ENCODE data around the gene SHB. TPM values are rescaled to one million over a fixed set of nuclear protein-coding genes. Genes with fewer than 3 reads are reported as not detected.

The SHB gene
- total RNA-seq, 2 donors from 2014 or later: 28.1 to 38.1 TPM

GRCh38 chr9:37928552-37929430 lies 140.2 kb downstream of the SHB start:
- no peaks in the 10 kb centered on the region for H3K9me3 ChIP-seq (ENCODE audit: control insufficient read depth, low read length)
- H3K4me1 ChIP-seq (ENCODE audit: control insufficient read depth, insufficient read depth, low read length): peaks cover 12% of the 10 kb centered on the region
- no peak overlapping the region for H3K27ac ChIP-seq (ENCODE audit: low read depth, low read length)
- no peaks in the 10 kb centered on the region for H3K27me3 ChIP-seq (ENCODE audit: control insufficient read depth, insufficient read depth, low read length, poor library complexity, severe bottlenecking)
- no peak overlapping the region for H3K4me3 ChIP-seq (ENCODE audit: low read length)
- TF ChIP-seq CTCF (conservative IDR thresholded peaks at IDR 0.05): no peak
- peaks cover 31% of the 10 kb centered on the region for H3K36me3 Mint-ChIP-seq (ENCODE audit: low read depth)
- no peak for DNase-seq
- no peak overlapping the region for H3K4me3 Mint-ChIP-seq
- peaks cover 34% of the 10 kb centered on the region for H3K36me3 ChIP-seq (ENCODE audit: control insufficient read depth, insufficient read depth, low read length)
- peaks cover 22% of the 10 kb centered on the region for H3K4me1 Mint-ChIP-seq
- H3K27ac Mint-ChIP-seq: peak overlapping the region; percentile 17
- no peak overlapping the region for H3K9ac ChIP-seq (ENCODE audit: extremely low read depth, low read length, poor library complexity, severe bottlenecking)
- WGBS, 2 experiments (ENCODE audit: insufficient coverage in 1 of 2, insufficient read length in 1 of 2): 92 to 95% methylated on average over 18 to 20 of the region's 20 CpGs
- no peaks in the 10 kb centered on the region for H3K9me3 Mint-ChIP-seq
- no peaks in the 10 kb centered on the region for H3K27me3 Mint-ChIP-seq (ENCODE audit: insufficient read depth)

- Histone ChIP-seq H3K36me3 (ENCODE audit: control insufficient read depth, insufficient read depth, low read length) (peaks cover 25% of the 10 kb centered on the region), H3K27ac (ENCODE audit: low read depth, low read length) (no peak overlapping the region), H3K4me1 (ENCODE audit: control insufficient read depth, insufficient read depth, low read length) (peaks cover 19% of the 10 kb centered on the region), H3K9ac (ENCODE audit: extremely low read depth, low read length, poor library complexity, severe bottlenecking) (no peak overlapping the region), H3K9me3 (ENCODE audit: control insufficient read depth, low read length) (no peaks in the 10 kb centered on the region), H3K4me3 (ENCODE audit: low read length) (no peak overlapping the region), H3K27me3 (ENCODE audit: control insufficient read depth, insufficient read depth, low read length, poor library complexity, severe bottlenecking) (no peaks in the 10 kb centered on the region)
- H3K4me3 Mint-ChIP-seq: no peak overlapping the region
- 91 to 92% methylated on average over 10 to 13 of the region's 13 CpGs for WGBS, 2 experiments (ENCODE audit: insufficient coverage in 1 of 2, insufficient read length in 1 of 2)
- TF ChIP-seq CTCF (conservative IDR thresholded peaks at IDR 0.05): no peak
- H3K36me3 Mint-ChIP-seq (ENCODE audit: low read depth): peaks cover 27% of the 10 kb centered on the region
- DNase-seq: no peak
- H3K9me3 Mint-ChIP-seq: no peaks in the 10 kb centered on the region
- H3K27me3 Mint-ChIP-seq (ENCODE audit: insufficient read depth): no peaks in the 10 kb centered on the region
- H3K4me1 Mint-ChIP-seq: peaks cover 31% of the 10 kb centered on the region
- peak overlapping the region; percentile 17 for H3K27ac Mint-ChIP-seq
These were observed 141.2 kb downstream of the SHB start for GRCh38 chr9:37927601-37928551.

GRCh38 chr9:37927132-37927531 lies 141.9 kb downstream of the SHB start:
- Mint-ChIP-seq H3K27me3 (ENCODE audit: insufficient read depth) (no peaks in the 10 kb centered on the region), H3K36me3 (ENCODE audit: low read depth) (peaks cover 25% of the 10 kb centered on the region), H3K27ac (no peak overlapping the region), H3K4me1 (peaks cover 38% of the 10 kb centered on the region), H3K9me3 (no peaks in the 10 kb centered on the region), H3K4me3 (no peak overlapping the region)
- Histone ChIP-seq H3K9me3 (ENCODE audit: control insufficient read depth, low read length) (no peaks in the 10 kb centered on the region), H3K27ac (ENCODE audit: low read depth, low read length) (no peak overlapping the region), H3K4me1 (ENCODE audit: control insufficient read depth, insufficient read depth, low read length) (peaks cover 26% of the 10 kb centered on the region), H3K36me3 (ENCODE audit: control insufficient read depth, insufficient read depth, low read length) (peaks cover 19% of the 10 kb centered on the region), H3K27me3 (ENCODE audit: control insufficient read depth, insufficient read depth, low read length, poor library complexity, severe bottlenecking) (no peaks in the 10 kb centered on the region), H3K4me3 (ENCODE audit: low read length) (no peak overlapping the region), H3K9ac (ENCODE audit: extremely low read depth, low read length, poor library complexity, severe bottlenecking) (no peak overlapping the region)
- 94 to 96% methylated on average over 8 to 9 of the region's 9 CpGs for WGBS, 2 experiments (ENCODE audit: insufficient coverage in 1 of 2, insufficient read length in 1 of 2)
- no peak for DNase-seq
- no peak for TF ChIP-seq CTCF (conservative IDR thresholded peaks at IDR 0.05)

All from endodermal cell (in vitro differentiated cells).